ENCODE data around the gene SEMA5A. TPM values are rescaled to one million over a fixed set of nuclear protein-coding genes. Genes with fewer than 3 reads are reported as not detected.

Gene SEMA5A
- total RNA-seq, 1 donor from 2014 or later: 1.6 TPM

DNA sequence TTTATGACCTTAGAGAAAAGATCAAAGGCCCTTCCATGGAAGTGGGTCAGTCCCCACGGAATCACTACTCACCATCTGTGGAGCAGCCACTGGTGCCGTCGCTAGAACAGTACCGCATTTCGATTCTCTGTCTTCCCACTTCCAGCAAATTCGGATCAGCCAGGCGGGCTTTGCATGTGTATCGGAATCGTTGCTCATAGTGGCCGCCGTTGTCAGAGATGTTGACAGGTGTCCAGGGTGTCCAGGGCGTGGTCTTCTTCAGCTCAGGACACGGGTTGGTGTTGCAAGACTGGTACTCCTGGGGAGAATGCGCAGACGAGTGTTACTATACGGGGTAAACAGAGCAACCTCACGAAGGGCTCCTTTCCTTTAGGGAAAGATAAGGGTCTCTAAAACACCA, 479.5 kb downstream of the SEMA5A start:
- Histone ChIP-seq H3K27me3 (ENCODE audit: control insufficient read depth, insufficient read depth, low read length) (no peaks in the 10 kb centered on the region), H3K4me3 (ENCODE audit: low read depth, low read length) (no peak overlapping the region), H3K36me3 (ENCODE audit: control insufficient read depth, insufficient read depth, low read length) (no peaks in the 10 kb centered on the region)
- TF ChIP-seq, protein P1, sequence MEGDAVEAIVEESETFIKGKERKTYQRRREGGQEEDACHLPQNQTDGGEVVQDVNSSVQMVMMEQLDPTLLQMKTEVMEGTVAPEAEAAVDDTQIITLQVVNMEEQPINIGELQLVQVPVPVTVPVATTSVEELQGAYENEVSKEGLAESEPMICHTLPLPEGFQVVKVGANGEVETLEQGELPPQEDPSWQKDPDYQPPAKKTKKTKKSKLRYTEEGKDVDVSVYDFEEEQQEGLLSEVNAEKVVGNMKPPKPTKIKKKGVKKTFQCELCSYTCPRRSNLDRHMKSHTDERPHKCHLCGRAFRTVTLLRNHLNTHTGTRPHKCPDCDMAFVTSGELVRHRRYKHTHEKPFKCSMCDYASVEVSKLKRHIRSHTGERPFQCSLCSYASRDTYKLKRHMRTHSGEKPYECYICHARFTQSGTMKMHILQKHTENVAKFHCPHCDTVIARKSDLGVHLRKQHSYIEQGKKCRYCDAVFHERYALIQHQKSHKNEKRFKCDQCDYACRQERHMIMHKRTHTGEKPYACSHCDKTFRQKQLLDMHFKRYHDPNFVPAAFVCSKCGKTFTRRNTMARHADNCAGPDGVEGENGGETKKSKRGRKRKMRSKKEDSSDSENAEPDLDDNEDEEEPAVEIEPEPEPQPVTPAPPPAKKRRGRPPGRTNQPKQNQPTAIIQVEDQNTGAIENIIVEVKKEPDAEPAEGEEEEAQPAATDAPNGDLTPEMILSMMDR (IDR thresholded peaks at IDR 0.05; ENCODE audit: insufficient read depth, low read length, severe bottlenecking): no peak
- DNase-seq (ENCODE audit: low read depth) (no peak), FAIRE-seq (no peak)

DNA sequence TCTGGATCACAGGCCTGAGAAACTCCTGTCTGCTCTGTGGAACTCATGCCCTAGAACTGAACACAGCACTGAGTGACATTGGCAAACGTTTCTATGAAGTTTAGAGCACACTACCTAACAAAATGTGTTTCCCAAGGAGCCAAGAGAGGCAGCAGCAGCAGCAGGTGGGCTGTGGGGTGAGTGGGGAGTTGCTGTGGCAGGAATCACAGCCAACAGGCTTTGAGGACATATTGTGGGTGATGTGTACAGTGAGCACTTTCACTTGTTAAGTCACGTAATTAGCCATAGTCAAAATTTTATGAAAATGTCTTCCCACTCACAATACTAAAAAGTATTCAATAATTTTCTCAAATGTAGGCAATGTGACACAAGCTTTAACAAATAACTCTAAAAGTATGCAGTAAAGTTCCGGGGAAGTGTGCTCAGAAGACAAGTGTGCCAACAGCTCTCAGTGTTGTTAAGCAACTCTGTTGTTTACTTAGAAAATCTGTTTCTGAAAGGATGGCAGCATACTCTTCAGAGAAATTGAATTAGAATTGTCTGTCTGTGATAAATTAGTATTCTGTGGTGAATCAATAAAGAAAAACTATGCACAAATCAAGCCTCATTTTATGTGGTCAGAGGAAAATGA, 482.1 kb downstream of the SEMA5A start:
- no peaks in the 10 kb centered on the region for H3K27me3 ChIP-seq (ENCODE audit: control insufficient read depth, insufficient read depth, low read length)
- no peak overlapping the region for H3K4me3 ChIP-seq (ENCODE audit: low read depth, low read length)
- no peaks in the 10 kb centered on the region for H3K36me3 ChIP-seq (ENCODE audit: control insufficient read depth, insufficient read depth, low read length)
- TF ChIP-seq, protein P1 (IDR thresholded peaks at IDR 0.05; ENCODE audit: insufficient read depth, low read length, severe bottlenecking): no peak
- no peak for FAIRE-seq
- DNase-seq (ENCODE audit: low read depth): peak; percentile 12

DNA sequence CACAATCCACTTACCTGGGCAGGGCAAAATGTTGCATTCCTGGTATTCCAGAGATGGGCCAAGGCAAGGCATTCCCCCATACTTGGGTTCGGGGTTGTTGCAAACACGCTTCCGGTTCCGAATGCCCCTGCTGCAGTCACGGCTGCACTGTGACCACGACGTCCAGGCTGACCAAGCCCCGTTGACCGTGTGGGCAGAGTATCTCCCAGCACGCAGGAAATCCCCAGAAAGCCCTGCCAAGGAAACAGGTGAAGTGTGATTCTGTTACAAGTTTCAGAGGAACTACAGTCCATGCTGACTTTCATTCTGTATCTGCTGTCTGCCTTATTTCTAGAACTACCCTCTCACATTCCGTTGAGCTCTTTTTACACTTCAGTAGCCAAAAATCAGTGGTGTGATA, 483.0 kb downstream of the SEMA5A start:
- no peaks in the 10 kb centered on the region for H3K27me3 ChIP-seq (ENCODE audit: control insufficient read depth, insufficient read depth, low read length)
- no peak overlapping the region for H3K4me3 ChIP-seq (ENCODE audit: low read depth, low read length)
- DNase-seq (ENCODE audit: low read depth) (no peak), FAIRE-seq (no peak)
- no peaks in the 10 kb centered on the region for H3K36me3 ChIP-seq (ENCODE audit: control insufficient read depth, insufficient read depth, low read length)
- TF ChIP-seq, protein P1 (IDR thresholded peaks at IDR 0.05; ENCODE audit: insufficient read depth, low read length, severe bottlenecking): no peak

- TF ChIP-seq, protein P1 (IDR thresholded peaks at IDR 0.05; ENCODE audit: insufficient read depth, low read length, severe bottlenecking): no peak
- Histone ChIP-seq H3K4me3 (ENCODE audit: low read depth, low read length) (no peak overlapping the region), H3K36me3 (ENCODE audit: control insufficient read depth, insufficient read depth, low read length) (no peaks in the 10 kb centered on the region), H3K27me3 (ENCODE audit: control insufficient read depth, insufficient read depth, low read length) (no peaks in the 10 kb centered on the region)
- FAIRE-seq (no peak), DNase-seq (ENCODE audit: low read depth) (peak; percentile 97)
Measured at GRCh38 chr5:9059920-9060691, 485.8 kb downstream of the SEMA5A start.

DNA sequence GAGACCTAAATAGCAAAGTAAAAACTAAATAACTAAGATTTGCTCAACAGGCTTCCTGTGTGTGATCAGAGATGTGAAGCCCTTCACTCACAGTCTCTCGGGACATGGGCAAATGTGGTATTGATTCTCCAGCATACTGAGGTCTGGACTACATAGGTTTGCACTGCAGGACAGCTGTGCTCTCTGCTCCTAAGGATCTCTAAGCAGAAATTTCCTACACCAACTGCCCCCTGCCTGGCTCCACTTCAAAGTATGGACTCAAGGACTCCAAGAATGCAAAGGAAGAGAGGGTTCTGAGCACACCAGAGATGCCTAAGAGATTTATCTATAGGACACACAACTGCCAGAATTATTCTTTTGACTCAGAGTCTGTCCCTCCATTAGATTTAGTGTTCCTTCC, 487.2 kb downstream of the SEMA5A start:
- Histone ChIP-seq H3K27me3 (ENCODE audit: control insufficient read depth, insufficient read depth, low read length) (no peaks in the 10 kb centered on the region), H3K36me3 (ENCODE audit: control insufficient read depth, insufficient read depth, low read length) (no peaks in the 10 kb centered on the region), H3K4me3 (ENCODE audit: low read depth, low read length) (no peak overlapping the region)
- no peak for FAIRE-seq
- no peak for DNase-seq (ENCODE audit: low read depth)
- TF ChIP-seq, protein P1 (IDR thresholded peaks at IDR 0.05; ENCODE audit: insufficient read depth, low read length, severe bottlenecking): no peak

Measured in bronchial epithelial cell (primary cell).